Muscle layer of colon (tissue), 2 donors: ENCODE data around the gene SMDT1.
"Not testable (repeated sequence)": the region's sequence is repeated elsewhere in the genome, so short reads cannot be mapped to it uniquely, and the experiment has no call there.

Source experiments
- H3K27ac ChIP-seq: one replicate; pipeline ENCODE4 v1.7.0; 2013; ENCODE audit warnings: low read depth, mild to moderate bottlenecking, low read length, moderate library complexity
- H3K27me3 ChIP-seq, 2 donors: one replicate each; pipeline ENCODE4 v1.7.0; 2013; ENCODE audit warnings: low read length in 2 of 2, mild to moderate bottlenecking in 2 of 2; ENCODE audit not compliant: insufficient read depth in 2 of 2, control insufficient read depth in 1 of 2
- H3K36me3 ChIP-seq: one replicate; pipeline ENCODE4 v1.7.0; 2013; ENCODE audit warnings: mild to moderate bottlenecking, low read length; ENCODE audit not compliant: insufficient read depth
- H3K4me1 ChIP-seq: one replicate; pipeline ENCODE4 v1.7.0; 2013; ENCODE audit warnings: mild to moderate bottlenecking, low read length; ENCODE audit not compliant: insufficient read depth
- H3K4me3 ChIP-seq, 2 donors: one replicate each; pipeline ENCODE4 v1.7.0; 2013; ENCODE audit warnings: low read length in 2 of 2, low read depth in 1 of 2, mild to moderate bottlenecking in 1 of 2, moderate library complexity in 1 of 2
- H3K9ac ChIP-seq: one replicate; pipeline ENCODE4 v1.7.0; 2013; ENCODE audit warnings: low read length
- H3K9me3 ChIP-seq: one replicate; pipeline ENCODE4 v1.7.0; 2013; ENCODE audit warnings: mild to moderate bottlenecking, low read length
- donor health status: abdominal sarcoma.
- donor health status: Adenocarcinoma of cecum.

SMDT1 gene

DNA sequence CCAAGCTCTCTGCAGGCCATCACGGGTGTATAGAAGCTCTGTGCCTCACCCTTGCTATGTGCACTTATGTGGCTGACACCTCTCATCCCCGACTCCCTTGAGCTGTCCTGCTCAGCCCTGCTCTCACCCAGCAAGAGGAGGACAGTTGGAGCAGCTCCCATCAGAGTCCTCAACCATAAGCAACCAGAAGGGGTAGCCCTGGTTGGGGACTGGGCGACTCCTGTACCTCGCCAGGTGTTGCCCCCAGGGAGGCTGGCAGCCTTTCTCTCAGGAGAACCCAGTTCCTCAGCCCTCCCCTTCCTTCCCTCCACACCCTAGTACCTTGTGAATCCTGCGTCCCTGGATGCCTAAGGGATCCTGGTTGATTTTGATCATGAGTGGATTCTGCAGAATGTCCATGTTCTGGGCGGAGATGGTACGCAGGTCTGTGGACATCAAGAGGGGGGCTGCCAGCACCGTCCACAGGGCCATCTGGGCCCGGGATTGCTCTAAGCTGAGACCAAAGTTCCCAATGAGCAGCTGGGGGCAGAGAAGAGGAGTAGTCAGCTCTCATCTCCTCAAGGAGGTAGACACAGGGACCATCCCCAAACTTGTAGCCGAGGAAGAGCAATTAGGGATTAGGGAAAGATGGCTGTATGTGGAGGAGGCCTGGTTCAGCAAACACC lies 16.9 kb upstream of the SMDT1 start:
- no peaks in the 10 kb centered on the region for H3K4me1 ChIP-seq
- H3K9me3 ChIP-seq: no peaks in the 10 kb centered on the region
- peaks cover 67% of the 10 kb centered on the region for H3K36me3 ChIP-seq
- H3K4me3 ChIP-seq: no peak overlapping the region
- H3K27ac ChIP-seq: no peak overlapping the region
- H3K27me3 ChIP-seq: no peaks in the 10 kb centered on the region
- no peak overlapping the region for H3K9ac ChIP-seq

DNA sequence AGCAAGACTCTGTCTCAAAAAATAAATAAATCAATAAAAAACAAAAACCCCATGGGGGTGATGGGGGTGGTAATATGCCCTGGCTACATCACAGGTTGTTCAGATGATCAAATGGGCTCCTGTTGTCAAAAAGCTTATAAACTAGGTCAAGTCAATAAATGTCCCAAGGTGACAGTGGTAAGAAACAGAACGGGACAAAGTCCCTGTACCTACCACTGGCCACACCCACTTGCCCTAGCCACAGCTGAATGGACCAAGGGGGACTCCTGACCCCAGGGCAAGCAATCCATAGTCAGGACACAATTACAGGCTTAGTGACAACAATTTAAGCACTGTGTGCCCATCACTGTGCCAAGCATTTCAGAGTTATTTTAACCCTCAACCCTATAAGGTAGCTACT lies 14.9 kb upstream of the SMDT1 start:
- no peaks in the 10 kb centered on the region for H3K9me3 ChIP-seq
- H3K36me3 ChIP-seq: peaks cover 54% of the 10 kb centered on the region
- no peak overlapping the region for H3K27ac ChIP-seq
- H3K4me3 ChIP-seq: no peak overlapping the region
- H3K4me1 ChIP-seq: peaks cover 9% of the 10 kb centered on the region
- H3K27me3 ChIP-seq: no peaks in the 10 kb centered on the region
- no peak overlapping the region for H3K9ac ChIP-seq

DNA sequence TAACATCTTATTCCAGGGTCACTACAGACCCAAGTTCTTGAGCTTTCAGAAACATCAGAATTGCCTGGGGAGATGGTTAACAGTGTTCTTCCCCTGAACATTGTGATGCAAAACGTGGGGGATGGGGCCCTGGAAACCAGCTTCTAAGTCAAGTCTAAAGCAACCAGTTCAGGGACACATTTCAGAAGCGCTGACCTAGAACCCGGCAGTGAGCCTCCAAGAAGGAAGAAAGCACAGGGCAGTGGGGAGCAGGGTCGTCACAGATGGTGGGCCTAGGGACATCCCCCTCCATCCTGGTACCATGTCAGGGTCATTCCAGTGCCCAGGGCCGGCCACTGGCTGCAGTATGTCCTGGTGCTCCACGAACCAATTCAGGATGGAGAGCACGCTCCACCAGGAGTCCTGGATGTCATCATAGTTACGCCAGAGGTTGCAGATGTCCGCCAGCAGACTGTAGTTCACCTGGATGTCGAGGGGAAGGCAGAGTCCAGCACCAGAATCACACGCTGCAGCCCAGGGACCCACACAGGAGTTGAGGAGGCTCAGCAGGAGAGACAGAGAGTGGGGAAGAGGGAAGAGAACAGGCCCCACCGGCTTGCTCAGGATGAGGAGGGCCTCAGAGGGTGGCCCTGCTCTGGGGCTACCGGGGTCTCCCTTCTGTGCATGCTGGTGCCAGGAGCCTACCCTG lies 13.9 kb upstream of the SMDT1 start:
- no peaks in the 10 kb centered on the region for H3K27me3 ChIP-seq
- H3K27ac ChIP-seq: no peak overlapping the region
- peaks cover 16% of the 10 kb centered on the region for H3K4me1 ChIP-seq
- no peak overlapping the region for H3K9ac ChIP-seq
- H3K36me3 ChIP-seq: peaks cover 45% of the 10 kb centered on the region
- H3K9me3 ChIP-seq: no peaks in the 10 kb centered on the region
- no peak overlapping the region for H3K4me3 ChIP-seq

DNA sequence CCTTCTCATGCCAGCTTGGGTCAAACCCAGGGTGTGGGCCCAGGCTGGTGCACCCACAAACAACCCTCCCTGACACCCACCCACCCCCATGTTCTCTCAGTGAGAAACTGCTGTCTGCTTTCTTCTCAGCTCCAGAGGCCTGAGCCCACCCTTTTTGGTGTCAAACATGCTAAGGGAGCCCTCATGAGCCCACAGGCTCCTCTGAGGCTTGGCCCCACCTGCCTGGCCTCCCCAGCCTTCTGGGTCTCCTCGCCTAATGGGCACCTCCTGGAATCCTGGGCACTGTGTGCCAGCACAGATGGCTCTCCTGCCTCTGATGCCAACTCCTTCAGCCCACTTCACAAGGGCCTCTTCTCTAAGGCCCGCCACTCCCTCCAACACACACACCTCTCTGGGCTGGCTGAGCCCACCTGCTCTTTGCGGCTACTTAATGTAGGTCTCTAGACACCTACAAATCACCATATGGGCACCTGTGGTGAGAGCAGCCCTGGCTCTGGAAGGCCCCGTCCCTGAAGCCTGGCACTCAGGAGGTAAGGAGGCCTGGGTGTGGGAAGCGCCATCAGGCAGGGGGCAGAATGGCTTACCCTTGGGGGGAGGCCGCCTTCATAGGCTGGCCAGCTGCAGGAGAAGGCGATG lies 13.3 kb upstream of the SMDT1 start:
- Histone ChIP-seq H3K9ac (no peak overlapping the region), H3K9me3 (no peaks in the 10 kb centered on the region), H3K27me3 (no peaks in the 10 kb centered on the region), H3K36me3 (peaks cover 38% of the 10 kb centered on the region), H3K4me3 (no peak overlapping the region), H3K27ac (no peak overlapping the region), H3K4me1 (peaks cover 18% of the 10 kb centered on the region)

DNA sequence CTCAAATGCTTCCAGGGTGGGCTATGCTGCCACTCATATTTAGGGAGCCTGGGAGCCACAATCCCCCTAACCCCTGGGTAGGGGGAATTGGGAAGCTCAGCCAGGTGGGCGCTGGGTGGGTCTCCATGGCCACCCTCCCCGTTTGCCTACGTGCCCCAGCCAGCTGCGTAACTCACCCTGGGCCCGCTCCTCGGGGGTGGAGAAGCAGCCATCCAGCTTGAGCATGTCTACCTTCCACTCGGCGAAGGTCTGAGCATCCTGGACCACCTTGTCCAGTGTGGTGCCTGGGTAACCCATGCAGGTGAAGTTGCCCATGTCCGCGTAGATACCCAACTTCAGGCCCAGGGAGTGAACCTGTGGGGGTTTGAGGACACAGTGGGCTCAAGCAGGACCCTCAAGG lies 12.6 kb upstream of the SMDT1 start:
- Histone ChIP-seq H3K9me3 (no peaks in the 10 kb centered on the region), H3K9ac (no peak overlapping the region), H3K27me3 (no peaks in the 10 kb centered on the region), H3K4me1 (peaks cover 25% of the 10 kb centered on the region), H3K27ac (no peak overlapping the region), H3K36me3 (peaks cover 35% of the 10 kb centered on the region), H3K4me3 (no peak overlapping the region)

DNA sequence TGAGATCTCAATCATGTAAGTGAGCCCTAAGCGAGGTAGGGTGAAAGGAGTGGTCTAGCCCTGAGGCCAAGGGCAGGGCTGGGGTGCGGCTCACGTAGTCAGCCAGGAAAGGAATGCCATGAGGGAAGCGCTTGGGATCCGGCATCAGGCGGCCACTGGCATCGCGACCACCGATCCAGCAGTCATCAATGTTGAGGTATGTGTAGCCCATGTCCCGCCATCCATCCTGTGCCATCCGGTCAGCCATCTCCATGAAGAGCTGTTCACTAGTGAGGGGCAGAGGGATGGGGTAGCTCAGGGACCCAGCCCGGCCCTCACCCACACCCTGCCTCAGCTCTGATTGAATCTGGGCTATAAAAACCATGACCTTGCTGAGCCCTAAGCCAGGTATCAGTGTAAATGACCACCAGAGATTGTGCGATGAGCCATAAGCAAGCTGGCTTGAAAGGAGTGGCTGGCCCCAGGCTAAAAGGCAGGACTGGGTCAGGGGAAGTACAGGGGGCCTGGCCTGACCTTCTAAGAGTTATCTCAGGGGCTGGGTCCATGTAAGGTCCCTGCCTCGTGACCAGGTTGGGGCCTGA lies 11.7 kb upstream of the SMDT1 start:
- H3K36me3 ChIP-seq: peaks cover 32% of the 10 kb centered on the region
- peaks cover 25% of the 10 kb centered on the region for H3K4me1 ChIP-seq
- no peaks in the 10 kb centered on the region for H3K9me3 ChIP-seq
- H3K27ac ChIP-seq: no peak overlapping the region
- no peaks in the 10 kb centered on the region for H3K27me3 ChIP-seq
- no peak overlapping the region for H3K9ac ChIP-seq
- no peak overlapping the region for H3K4me3 ChIP-seq

DNA sequence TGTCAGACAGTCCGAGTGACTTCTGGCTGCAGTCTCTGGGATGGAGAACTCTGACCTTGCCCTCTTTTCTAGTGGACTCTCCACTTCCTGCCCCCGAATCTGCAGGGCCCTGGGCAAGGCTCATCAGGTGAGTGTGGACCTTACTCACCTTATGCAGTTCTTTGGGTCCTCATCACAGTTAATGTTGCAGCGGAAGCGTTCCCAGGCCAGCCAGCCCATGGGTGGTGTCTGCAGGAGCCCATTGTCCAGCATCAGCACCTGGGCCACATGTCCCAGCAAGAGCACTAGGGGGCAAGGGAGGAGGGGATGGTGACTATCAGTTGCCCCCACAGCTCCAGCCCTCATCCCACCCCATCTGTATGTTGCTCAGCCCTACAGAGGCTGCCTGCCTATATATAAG lies 11.2 kb upstream of the SMDT1 start:
- Histone ChIP-seq H3K27me3 (no peaks in the 10 kb centered on the region), H3K9me3 (no peaks in the 10 kb centered on the region), H3K27ac (no peak overlapping the region), H3K36me3 (peaks cover 29% of the 10 kb centered on the region), H3K4me1 (peaks cover 27% of the 10 kb centered on the region), H3K4me3 (no peak overlapping the region), H3K9ac (no peak overlapping the region)

DNA sequence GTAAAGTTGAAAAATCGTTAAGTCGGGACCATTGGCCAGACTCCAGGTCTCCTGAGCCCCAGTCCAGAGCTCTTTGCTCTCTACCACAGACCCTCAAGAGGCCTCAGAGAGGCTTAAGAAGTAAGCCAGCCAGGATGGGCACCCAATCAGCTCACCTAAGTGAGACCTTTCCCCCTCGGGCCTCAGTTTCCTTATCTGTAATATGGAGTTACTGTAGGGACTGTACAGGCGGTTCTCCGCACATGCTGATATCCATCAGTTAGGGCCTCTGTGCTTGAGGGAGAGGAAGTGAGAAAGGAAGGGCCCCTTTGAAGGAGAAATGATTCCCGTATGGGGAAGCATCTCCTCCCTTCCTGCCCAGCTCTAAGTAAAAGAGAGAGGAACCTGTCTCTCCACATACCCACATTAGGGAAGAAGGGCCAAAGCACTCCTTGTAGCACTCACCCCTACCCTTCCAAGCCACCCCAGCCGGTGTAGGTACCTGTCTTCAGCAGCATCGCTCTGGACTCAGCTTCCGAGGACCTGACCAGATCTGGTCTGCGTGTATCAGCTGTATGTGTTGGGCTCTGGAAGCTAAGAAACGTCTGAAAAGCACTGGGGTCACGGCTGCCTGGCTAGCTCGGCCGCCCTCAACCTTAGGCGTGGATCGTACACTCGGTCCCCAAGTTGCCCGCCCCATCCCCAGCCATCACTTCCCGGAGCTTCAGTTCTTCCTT lies 9.5 kb upstream of the SMDT1 start:
- Histone ChIP-seq H3K4me1 (peaks cover 35% of the 10 kb centered on the region), H3K27me3 (no peaks in the 10 kb centered on the region), H3K9me3 (no peaks in the 10 kb centered on the region), H3K36me3 (peaks cover 27% of the 10 kb centered on the region), H3K9ac (peak overlapping the region; percentile 83), H3K4me3 (peak overlapping the region; percentile 59 to 78), H3K27ac (peak overlapping the region; percentile 89)

DNA sequence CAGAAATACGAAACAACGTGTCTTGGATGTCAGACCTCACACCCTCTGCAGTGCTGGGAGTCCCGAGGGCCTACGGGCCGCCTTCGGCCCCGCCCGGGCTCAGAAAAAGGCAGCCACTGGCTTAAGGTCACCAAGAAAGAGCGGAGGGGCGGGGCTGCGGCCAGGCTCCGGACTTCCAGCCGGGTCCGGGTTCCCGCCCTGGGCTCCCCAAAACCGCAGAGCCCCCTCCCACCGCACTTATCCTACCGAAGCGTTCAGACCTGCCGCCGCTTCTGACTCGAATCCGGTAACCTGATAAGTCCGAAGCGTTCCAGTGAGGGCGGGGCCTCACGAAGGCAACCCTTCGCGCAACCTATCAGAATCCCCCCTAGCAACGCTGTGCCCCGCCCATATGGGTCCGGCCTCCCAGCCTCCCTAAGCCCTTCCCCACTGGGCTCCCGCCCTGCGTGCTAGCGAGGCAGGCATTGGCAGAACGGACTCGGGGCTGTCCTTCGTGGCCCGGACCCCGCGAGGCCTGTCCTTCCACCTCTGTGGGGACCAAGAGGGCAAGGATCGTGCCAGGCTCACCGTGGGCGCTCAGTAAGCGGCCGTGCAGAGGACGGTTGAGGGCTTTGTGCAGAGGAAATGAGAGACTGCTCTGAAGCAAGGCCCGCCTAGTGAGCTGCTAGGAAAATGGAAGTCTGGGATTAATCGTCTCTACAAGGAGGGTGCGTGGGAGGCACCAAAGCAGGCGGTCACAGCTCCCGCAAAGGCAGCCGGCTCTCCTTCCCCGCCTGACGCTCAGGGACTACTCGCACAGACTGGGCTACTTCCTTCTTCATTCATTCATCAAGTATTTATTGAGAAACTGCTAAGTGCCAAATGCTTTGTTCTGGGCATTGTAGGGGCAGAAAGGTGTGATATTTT lies 8.7 kb upstream of the SMDT1 start, which contains the start of gene NAGA:
TSS of gene NAGA (minus strand) at position 296 of the 906 bp plus-strand sequence. CDS start 515 bp downstream, outside the sequence.
- H3K27me3 ChIP-seq: no peaks in the 10 kb centered on the region
- peaks cover 42% of the 10 kb centered on the region for H3K4me1 ChIP-seq
- H3K36me3 ChIP-seq: peaks cover 19% of the 10 kb centered on the region
- no peaks in the 10 kb centered on the region for H3K9me3 ChIP-seq
- peak within 1 kb of the TSS; percentile 59 to 78 for H3K4me3 ChIP-seq
- H3K9ac ChIP-seq: peak within 1 kb of the TSS; percentile 83
- H3K27ac ChIP-seq: peak within 1 kb of the TSS; percentile 89

DNA sequence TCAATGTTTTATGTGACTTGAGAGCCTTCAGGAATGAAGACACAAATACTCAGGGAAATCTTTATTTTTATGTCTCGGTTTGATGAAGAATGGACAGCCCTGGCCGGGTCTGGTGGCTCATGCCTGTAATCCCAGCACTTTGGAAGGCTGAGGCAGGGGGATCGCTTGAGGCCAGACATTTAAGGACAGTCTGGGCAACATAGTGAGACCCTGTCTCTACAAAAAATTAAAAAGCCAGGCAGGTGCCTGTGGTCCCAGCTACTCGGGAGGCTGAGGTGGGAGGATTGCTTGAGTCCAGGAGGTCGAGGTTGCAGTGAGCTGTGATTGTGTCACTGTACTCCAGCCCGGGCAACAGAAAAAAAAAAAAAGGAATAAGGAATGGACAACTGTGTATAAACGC lies 8.0 kb upstream of the SMDT1 start:
- not testable (repeated sequence) for H3K9me3 ChIP-seq, H3K27me3 ChIP-seq
- peaks cover 42% of the 10 kb centered on the region for H3K4me1 ChIP-seq
- H3K36me3 ChIP-seq: peaks cover 16% of the 10 kb centered on the region
- H3K4me3 ChIP-seq: peak overlapping the region; percentile 59 to 78
- H3K9ac ChIP-seq: peak overlapping the region; percentile 75
- H3K27ac ChIP-seq: peak overlapping the region; percentile 89
